SH-SY5Y (cell line): Measurements from ENCODE around the gene DNAJA2.

Source experiments
- GATA2 ChIP-seq: IDR thresholded peaks from 2 replicates; pipeline ENCODE4 v1.6.1; 2011; ENCODE audit warnings: mild to moderate bottlenecking, low read depth, low read length
- GATA3 ChIP-seq: IDR thresholded peaks from 2 replicates; pipeline ENCODE4 v1.6.1; 2011; ENCODE audit warnings: low read depth, mild to moderate bottlenecking, low read length, moderate library complexity

DNA sequence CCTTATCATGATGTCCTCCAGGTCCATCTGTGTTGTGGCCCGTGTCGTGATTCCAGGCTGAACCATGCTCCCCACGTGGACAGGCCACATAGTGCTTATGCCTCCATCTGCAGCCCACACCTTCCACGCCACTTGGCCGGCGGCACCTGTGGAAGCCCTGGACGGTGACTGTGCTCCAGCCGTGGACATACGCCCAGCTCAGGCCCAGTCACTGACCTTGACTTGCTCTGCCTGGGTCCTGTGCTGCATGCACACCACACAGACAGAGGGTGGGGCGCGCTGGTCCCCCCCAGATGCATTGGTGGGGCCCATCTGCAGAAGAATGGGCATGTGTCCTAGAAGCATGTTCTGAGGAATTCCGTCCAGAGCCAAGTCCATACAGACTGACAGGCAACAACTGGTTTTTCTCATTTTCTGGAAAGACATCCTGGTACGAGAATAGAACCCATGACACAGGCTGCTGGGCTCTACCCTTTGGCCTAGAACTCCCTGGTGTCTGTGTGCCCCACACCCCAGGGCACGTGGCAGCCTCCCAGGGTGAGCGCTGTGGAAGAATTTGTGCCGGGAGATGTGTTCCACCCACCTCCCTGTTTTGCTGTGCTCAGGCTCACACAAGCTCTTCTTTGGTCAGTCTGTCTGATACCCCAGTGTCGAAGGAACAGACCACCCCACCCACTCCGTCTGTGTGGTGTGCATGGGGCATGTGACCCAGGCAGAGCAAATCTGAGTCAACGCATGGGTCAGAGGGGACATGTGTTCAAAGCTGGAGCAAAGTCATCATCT lies 49.8 kb downstream of the DNAJA2 start:
- no peak for TF ChIP-seq GATA2
- no peak for TF ChIP-seq GATA3
